CD4-positive, alpha-beta memory T cell (primary cell): Measurements from ENCODE around the gene ZNF280D. TPM values are rescaled to one million over a fixed set of nuclear protein-coding genes. Genes with fewer than 3 reads are reported as not detected.
"Not testable (repeated sequence)": the region's sequence is repeated elsewhere in the genome, so short reads cannot be mapped to it uniquely, and the experiment has no call there.

Source experiments
- CTCF ChIA-PET: fragments of 350-600 bp; sonication (Branson Sonifier 250); formaldehyde crosslinking; loops from one replicate; lab custom pipeline; 2021; ENCODE audit warnings: inconsistent platforms; ENCODE audit not compliant: partially characterized antibody; lab: Charles Lee
- POLR2A ChIA-PET: fragments of 350-600 bp; sonication (Branson Sonifier 250); formaldehyde crosslinking; loops from one replicate; lab custom pipeline; 2021; ENCODE audit not compliant: partially characterized antibody; lab: Charles Lee
- DNase-seq, 5 donors: peaks; one replicate each; pipeline versions ENCODE4 v3.0.0 to v3.0.0-alpha.2; 2020 to 2022; ENCODE audit warnings: mixed read lengths in 1 of 5
- H3K27ac ChIP-seq: one replicate; pipeline ENCODE4 v1.7.0; 2013; ENCODE audit warnings: low read depth, low read length
- H3K27me3 ChIP-seq: 2 replicates; pipeline ENCODE4 v1.7.0; 2013; ENCODE audit warnings: mild to moderate bottlenecking, low read length, moderate library complexity; ENCODE audit not compliant: insufficient read depth
- H3K36me3 ChIP-seq: 2 replicates; pipeline ENCODE4 v1.7.0; 2013; ENCODE audit warnings: mild to moderate bottlenecking, low read length, moderate library complexity; ENCODE audit not compliant: insufficient read depth
- H3K4me1 ChIP-seq: 2 replicates; pipeline ENCODE4 v1.7.0; 2013; ENCODE audit warnings: mild to moderate bottlenecking, low read length, moderate library complexity; ENCODE audit not compliant: insufficient read depth
- H3K4me3 ChIP-seq, 2 donors: one replicate each; pipeline ENCODE4 v1.7.0; 2013; ENCODE audit warnings: low read length in 2 of 2, mild to moderate bottlenecking in 1 of 2
- H3K9me3 ChIP-seq, 2 donors: one replicate each; pipeline ENCODE4 v1.7.0; 2013; ENCODE audit warnings: low read length in 2 of 2, control low read depth in 1 of 2; ENCODE audit not compliant: control insufficient read depth in 1 of 2
- H3K27ac Mint-ChIP-seq, 7 donors: one replicate each; pipeline ENCODE4 v1.8.0; 2020 to 2021; ENCODE audit warnings: mixed read lengths in 7 of 7, mild to moderate bottlenecking in 6 of 7, inconsistent platforms in 3 of 7, moderate library complexity in 3 of 7
- H3K27me3 Mint-ChIP-seq, 2 donors: one replicate each; pipeline ENCODE4 v1.8.0; 2020 to 2021; ENCODE audit warnings: mixed read lengths in 2 of 2
- H3K36me3 Mint-ChIP-seq, 2 donors: one replicate each; pipeline ENCODE4 v1.8.0; 2020 to 2021; ENCODE audit warnings: mixed read lengths in 2 of 2, inconsistent platforms in 1 of 2, mild to moderate bottlenecking in 1 of 2
- H3K4me1 Mint-ChIP-seq, 4 donors: one replicate each; pipeline ENCODE4 v1.8.0; 2020 to 2021; ENCODE audit warnings: mixed read lengths in 4 of 4, mild to moderate bottlenecking in 1 of 4
- H3K4me3 Mint-ChIP-seq, 8 donors: one replicate each; pipeline ENCODE4 v1.8.0; 2020 to 2021; ENCODE audit warnings: mixed read lengths in 8 of 8, mild to moderate bottlenecking in 7 of 8, moderate library complexity in 6 of 8, inconsistent platforms in 3 of 8
- H3K9me3 Mint-ChIP-seq, 8 donors: one replicate each; pipeline ENCODE4 v1.8.0; 2020 to 2021; ENCODE audit warnings: mixed read lengths in 8 of 8, mild to moderate bottlenecking in 5 of 8, inconsistent platforms in 3 of 8, moderate library complexity in 1 of 8
- intact Hi-C: fragments of 100-400 bp; cut with micrococcal nuclease; formaldehyde crosslinking; loops from one replicate; pipeline ENCODE4 v1.15.1; 2023
- polyA plus RNA-seq, 2 donors: library from polyadenylated mRNA; unstranded; fragments of 300-500 nt; fragmentation: Illumina TruSeq; gene quantifications; one replicate each; pipeline ENCODE4 v1.2.3, GENCODE V29; 2021
- total RNA-seq, 2 experiments: library from RNA; stranded (reverse); gene quantifications; one replicate each; pipeline ENCODE4 v1.2.3, GENCODE V29; 2021

Gene ZNF280D
- total and polyA plus RNA-seq, 4 experiments from 2014 or later: 4.1 to 50.1 (median 26.2) TPM

DNA sequence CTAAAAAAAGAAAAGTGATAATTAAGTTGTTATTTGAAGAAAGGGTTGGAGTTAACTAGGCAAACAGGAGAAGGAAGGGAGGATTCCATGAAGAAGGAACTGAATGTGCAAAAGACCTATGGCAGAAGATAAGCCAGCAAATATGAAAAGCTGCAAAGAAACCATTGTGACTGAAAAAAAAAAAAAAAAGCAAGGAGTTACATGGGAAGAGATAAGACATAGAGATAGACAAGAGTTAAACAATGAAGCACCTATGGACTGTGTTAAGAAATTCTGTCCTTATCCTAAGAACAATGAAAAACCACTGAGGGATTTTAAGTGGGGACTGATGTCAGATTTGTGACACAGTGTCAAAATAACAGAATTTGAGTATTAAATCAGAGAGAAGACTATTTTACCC lies 17.0 kb downstream of the ZNF280D start:
- intact Hi-C loops: no loop called here
- H3K27ac Mint-ChIP-seq: no peak overlapping the region
- Histone ChIP-seq H3K4me3 (no peak overlapping the region), H3K27me3 (no peaks in the 10 kb centered on the region), H3K4me1 (peaks cover 15% of the 10 kb centered on the region), H3K9me3 (no peaks in the 10 kb centered on the region), H3K36me3 (no peaks in the 10 kb centered on the region), H3K27ac (no peak overlapping the region)
- H3K9me3 Mint-ChIP-seq: no peaks in the 10 kb centered on the region
- no peak overlapping the region for H3K4me3 Mint-ChIP-seq
- H3K27me3 Mint-ChIP-seq: no peaks in the 10 kb centered on the region
- DNase-seq: no peak
- peaks cover 35 to 52% (median 41%) of the 10 kb centered on the region in 4 donors for H3K4me1 Mint-ChIP-seq
- POLR2A ChIA-PET: no interaction called here
- H3K36me3 Mint-ChIP-seq: peaks cover 2 to 8% of the 10 kb centered on the region in 2 donors
- CTCF ChIA-PET: no interaction called here

DNA sequence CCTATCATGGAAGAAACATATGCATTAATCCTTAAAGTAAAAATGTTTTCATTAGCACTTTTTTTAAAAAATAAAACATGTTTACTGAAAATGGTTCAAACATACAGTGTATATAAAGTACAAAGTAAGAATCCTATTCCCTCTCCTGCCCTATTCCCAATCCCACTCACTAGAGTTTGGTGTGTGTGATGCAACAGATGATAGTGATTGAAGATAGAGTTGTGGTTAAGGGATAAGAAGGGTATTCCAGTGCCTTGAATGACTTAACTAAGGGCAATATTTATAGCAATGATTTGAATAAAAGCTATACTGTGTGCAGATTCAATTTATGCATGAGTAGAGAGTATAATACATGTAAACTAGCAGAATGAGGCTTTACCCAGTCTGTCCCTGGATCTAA lies 18.1 kb downstream of the ZNF280D start:
- H3K27ac ChIP-seq: no peak overlapping the region
- Mint-ChIP-seq H3K27me3 (no peaks in the 10 kb centered on the region), H3K27ac (no peak overlapping the region), H3K4me3 (no peak overlapping the region), H3K9me3 (no peaks in the 10 kb centered on the region), H3K36me3 (peaks cover under 1 to 2% of the 10 kb centered on the region in 2 donors), H3K4me1 (peaks cover 30 to 41% (median 35%) of the 10 kb centered on the region in 4 donors)
- CTCF ChIA-PET: no interaction called here
- intact Hi-C loops: no loop called here
- POLR2A ChIA-PET: no interaction called here
- H3K27me3 ChIP-seq: no peaks in the 10 kb centered on the region
- no peak overlapping the region for H3K4me3 ChIP-seq
- no peaks in the 10 kb centered on the region for H3K9me3 ChIP-seq
- H3K4me1 ChIP-seq: peaks cover 15% of the 10 kb centered on the region
- H3K36me3 ChIP-seq: no peaks in the 10 kb centered on the region
- no peak for DNase-seq

DNA sequence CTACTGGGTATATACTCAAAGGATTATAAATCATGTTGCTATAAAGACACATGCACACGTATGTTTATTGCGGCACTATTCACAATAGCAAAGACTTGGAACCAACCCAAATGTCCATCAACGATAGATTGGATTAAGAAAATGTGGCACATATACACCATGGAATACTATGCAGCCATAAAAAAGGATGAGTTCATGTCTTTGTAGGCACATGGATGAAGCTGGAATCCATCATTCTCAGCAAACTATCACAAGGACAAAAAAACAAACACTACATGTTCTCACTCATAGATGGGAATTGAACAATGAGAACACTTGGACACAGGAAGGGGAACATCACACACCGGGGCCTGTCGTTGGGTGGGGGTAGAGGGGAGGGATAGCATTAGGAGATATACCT lies 23.8 kb downstream of the ZNF280D start:
- H3K27ac Mint-ChIP-seq: not testable (repeated sequence)

DNA sequence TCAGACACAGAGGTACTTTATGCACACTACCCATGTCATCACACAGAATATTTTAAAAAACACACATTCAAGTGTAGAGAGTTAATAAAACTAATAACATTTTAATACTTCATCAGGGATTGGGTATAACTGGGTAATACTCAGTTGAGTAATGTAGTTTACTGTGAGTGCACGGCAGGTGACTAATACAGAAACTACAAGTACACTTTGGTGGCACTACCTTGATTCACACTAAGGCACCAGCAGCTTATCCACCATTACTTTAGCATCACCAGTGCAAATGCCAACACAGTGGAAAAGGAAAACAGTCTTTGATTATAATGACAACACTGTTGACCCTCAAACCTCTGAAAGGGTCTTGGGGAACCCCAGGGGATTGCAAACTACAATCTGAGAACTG lies 33.6 kb downstream of the ZNF280D start:
- no peaks in the 10 kb centered on the region for H3K4me1 ChIP-seq
- H3K4me1 Mint-ChIP-seq: peaks cover 0 to 3% (median under 1%) of the 10 kb centered on the region in 4 donors
- H3K36me3 ChIP-seq: peaks cover 16% of the 10 kb centered on the region
- H3K27ac ChIP-seq: no peak overlapping the region
- no peak overlapping the region for H3K4me3 Mint-ChIP-seq
- no peaks in the 10 kb centered on the region for H3K27me3 ChIP-seq
- no peak for DNase-seq
- H3K9me3 Mint-ChIP-seq: no peaks in the 10 kb centered on the region
- POLR2A ChIA-PET: no interaction called here
- no peak overlapping the region for H3K4me3 ChIP-seq
- no peak overlapping the region for H3K27ac Mint-ChIP-seq
- CTCF ChIA-PET: no interaction called here
- peaks cover 37 to 47% of the 10 kb centered on the region in 2 donors for H3K36me3 Mint-ChIP-seq
- H3K9me3 ChIP-seq: no peaks in the 10 kb centered on the region
- H3K27me3 Mint-ChIP-seq: no peaks in the 10 kb centered on the region
- intact Hi-C loops: no loop called here

More for the DNA sequence above, 23.8 kb downstream of the ZNF280D start:
- peaks cover 12 to 21% of the 10 kb centered on the region in 2 donors for H3K36me3 Mint-ChIP-seq
- H3K27me3 Mint-ChIP-seq, H3K9me3 Mint-ChIP-seq, H3K4me3 Mint-ChIP-seq, H3K27me3 ChIP-seq, H3K9me3 ChIP-seq, H3K36me3 ChIP-seq, POLR2A ChIA-PET, H3K4me1 ChIP-seq, H3K4me1 Mint-ChIP-seq, intact Hi-C loops, CTCF ChIA-PET, DNase-seq, H3K4me3 ChIP-seq, H3K27ac ChIP-seq: not testable (repeated sequence)

DNA sequence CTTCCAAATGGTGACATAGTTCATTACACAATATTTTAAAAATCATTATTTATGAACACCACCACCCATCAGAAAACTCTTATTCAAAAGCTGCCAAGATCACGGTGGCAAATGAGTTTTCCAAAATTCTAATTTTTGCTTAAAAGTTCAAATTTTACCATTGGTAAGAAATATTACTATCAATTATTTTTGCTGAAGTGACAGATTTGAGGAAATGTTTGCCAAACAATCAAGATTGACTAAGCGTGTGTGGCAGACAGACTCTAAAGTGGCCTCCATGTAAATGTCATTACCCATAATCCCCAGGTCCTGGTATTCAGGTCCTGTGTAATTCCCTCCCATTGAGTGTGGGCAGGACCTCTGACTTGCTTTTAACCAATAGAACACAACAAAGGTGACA lies 35.0 kb downstream of the ZNF280D start:
- Histone ChIP-seq H3K4me3 (no peak overlapping the region), H3K27ac (no peak overlapping the region), H3K4me1 (no peaks in the 10 kb centered on the region), H3K36me3 (peaks cover 16% of the 10 kb centered on the region), H3K27me3 (no peaks in the 10 kb centered on the region), H3K9me3 (no peaks in the 10 kb centered on the region)
- intact Hi-C loops: no loop called here
- POLR2A ChIA-PET: no interaction called here
- DNase-seq: no peak
- H3K27me3 Mint-ChIP-seq: no peaks in the 10 kb centered on the region
- no peak overlapping the region for H3K4me3 Mint-ChIP-seq
- no peaks in the 10 kb centered on the region for H3K9me3 Mint-ChIP-seq
- H3K27ac Mint-ChIP-seq: no peak overlapping the region
- peaks cover 0 to 5% (median under 1%) of the 10 kb centered on the region in 4 donors for H3K4me1 Mint-ChIP-seq
- CTCF ChIA-PET: no interaction called here
- peaks cover 33 to 42% of the 10 kb centered on the region in 2 donors for H3K36me3 Mint-ChIP-seq

DNA sequence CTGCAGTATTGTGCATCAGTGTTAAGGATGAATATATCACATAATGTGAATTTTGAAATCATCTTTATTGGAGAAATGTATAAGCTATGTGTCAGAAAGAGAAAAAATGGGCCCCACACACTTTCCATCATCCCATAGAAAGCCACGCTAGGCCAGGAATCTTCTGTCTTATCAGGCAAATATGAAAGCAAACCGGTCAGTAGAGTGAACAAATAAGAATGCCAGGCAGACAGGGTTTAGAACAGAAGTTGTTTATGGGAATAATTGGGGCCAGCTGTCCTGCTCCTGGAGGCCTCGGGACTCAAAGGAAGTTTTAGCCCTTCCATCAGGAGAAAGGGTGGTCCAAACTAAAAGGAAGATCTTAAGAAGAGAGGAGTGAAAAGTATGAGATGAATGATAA lies 39.5 kb downstream of the ZNF280D start:
- peaks cover 0 to 2% (median 0%) of the 10 kb centered on the region in 4 donors for H3K4me1 Mint-ChIP-seq
- no peaks in the 10 kb centered on the region for H3K27me3 ChIP-seq
- H3K36me3 ChIP-seq: peaks cover 4% of the 10 kb centered on the region
- no peaks in the 10 kb centered on the region for H3K27me3 Mint-ChIP-seq
- peaks cover 17 to 26% of the 10 kb centered on the region in 2 donors for H3K36me3 Mint-ChIP-seq
- no peak overlapping the region for H3K27ac ChIP-seq
- no peaks in the 10 kb centered on the region for H3K9me3 Mint-ChIP-seq
- no peak overlapping the region for H3K27ac Mint-ChIP-seq
- H3K4me3 ChIP-seq: no peak overlapping the region
- DNase-seq: no peak
- H3K4me1 ChIP-seq: no peaks in the 10 kb centered on the region
- ChIA-PET CTCF (no interaction called here), POLR2A (interaction anchor here (0.6 kb wide), 1 partner anchor 1253 kb away, joined by 3 read pairs; no protein-coding TSS in a partner anchor)
- H3K9me3 ChIP-seq: no peaks in the 10 kb centered on the region
- intact Hi-C loops: no loop called here
- H3K4me3 Mint-ChIP-seq: no peak overlapping the region

DNA sequence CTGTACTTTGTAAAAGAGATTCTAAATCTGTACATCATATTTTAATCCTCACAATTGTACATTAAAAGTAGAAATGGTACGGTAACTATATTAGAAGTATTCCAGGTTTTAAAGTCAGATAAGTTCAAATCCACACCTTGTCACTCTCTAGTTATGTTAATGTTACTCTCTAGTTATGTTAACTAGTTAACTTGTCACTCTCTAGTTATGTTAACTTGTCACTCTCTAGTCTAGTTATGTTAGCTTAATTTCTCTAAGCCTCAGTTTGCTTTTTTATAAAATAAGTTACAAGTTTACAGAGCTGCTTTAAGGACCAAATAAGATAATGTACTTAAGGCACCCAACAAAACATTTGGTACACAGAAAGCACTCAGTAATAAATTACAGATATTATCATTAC lies 42.6 kb downstream of the ZNF280D start:
- Mint-ChIP-seq H3K4me1 (peaks cover 0 to 2% (median under 1%) of the 10 kb centered on the region in 4 donors), H3K27ac (no peak overlapping the region), H3K36me3 (peaks cover 13 to 31% of the 10 kb centered on the region in 2 donors), H3K4me3 (no peak overlapping the region), H3K27me3 (no peaks in the 10 kb centered on the region), H3K9me3 (no peaks in the 10 kb centered on the region)
- intact Hi-C loops: no loop called here
- DNase-seq: no peak
- H3K36me3 ChIP-seq: no peaks in the 10 kb centered on the region
- no peak overlapping the region for H3K27ac ChIP-seq
- ChIA-PET POLR2A (no interaction called here), CTCF (no interaction called here)
- H3K4me1 ChIP-seq: no peaks in the 10 kb centered on the region
- no peaks in the 10 kb centered on the region for H3K9me3 ChIP-seq
- H3K27me3 ChIP-seq: no peaks in the 10 kb centered on the region
- H3K4me3 ChIP-seq: no peak overlapping the region

DNA sequence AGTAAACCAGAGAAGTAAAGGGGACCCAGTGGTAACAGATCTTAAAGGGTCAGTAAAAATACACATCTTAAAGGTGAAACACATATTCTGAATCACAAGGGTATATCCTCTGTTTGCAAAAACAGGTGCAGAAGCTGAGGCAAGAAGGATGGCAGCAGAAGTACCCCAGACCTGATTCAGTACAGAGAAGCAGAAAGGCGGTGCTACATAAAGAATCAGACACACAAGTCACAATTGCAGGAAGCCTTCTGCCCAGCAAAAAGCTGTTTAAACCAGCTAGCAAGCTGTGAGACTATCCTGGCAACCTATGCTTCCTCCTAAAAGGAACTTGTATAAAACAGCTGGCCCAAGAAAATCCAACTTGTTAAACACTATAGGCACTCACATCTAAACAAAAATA lies 49.4 kb downstream of the ZNF280D start:
- Mint-ChIP-seq H3K9me3 (no peaks in the 10 kb centered on the region), H3K27ac (no peak overlapping the region), H3K36me3 (peaks cover 15 to 22% of the 10 kb centered on the region in 2 donors), H3K4me3 (no peak overlapping the region), H3K27me3 (no peaks in the 10 kb centered on the region), H3K4me1 (peaks cover 0 to 3% (median 0%) of the 10 kb centered on the region in 4 donors)
- Histone ChIP-seq H3K27ac (no peak overlapping the region), H3K9me3 (no peaks in the 10 kb centered on the region), H3K36me3 (no peaks in the 10 kb centered on the region), H3K4me3 (no peak overlapping the region), H3K27me3 (no peaks in the 10 kb centered on the region), H3K4me1 (no peaks in the 10 kb centered on the region)
- ChIA-PET POLR2A (no interaction called here), CTCF (no interaction called here)
- no peak for DNase-seq
- intact Hi-C loops: no loop called here
